Vagina (tissue), 2 donors: ENCODE results near the gene TOMM7. TPM values are rescaled to one million over a fixed set of nuclear protein-coding genes. Genes with fewer than 3 reads are reported as not detected.

Experiments
- DNase-seq, 2 donors: peaks; one replicate each; pipeline ENCODE4 v3.0.0-alpha.2; 2017; ENCODE audit errors: extremely low spot score in 2 of 2
- H3K27ac ChIP-seq: fragments of 200-600 bp; sonication (generic); one replicate; pipeline ENCODE4 v1.5.1; 2019
- H3K27me3 ChIP-seq: fragments of 200-600 bp; sonication (generic); one replicate; pipeline ENCODE4 v1.5.1; 2019
- H3K36me3 ChIP-seq, 2 donors: fragments of 200-600 bp; sonication (generic); one replicate each; pipeline ENCODE4 v1.5.1; 2017 to 2019
- H3K4me1 ChIP-seq: fragments of 200-600 bp; sonication (generic); one replicate; pipeline ENCODE4 v1.5.1; 2019
- H3K4me3 ChIP-seq, 2 donors: fragments of 200-600 bp; sonication (generic); 1 replicate in 1 of 2; 2 replicates in 1 of 2; pipeline ENCODE4 v1.5.1; 2016 to 2019
- H3K9me3 ChIP-seq: fragments of 200-600 bp; sonication (generic); one replicate; pipeline ENCODE4 v1.5.1; 2019
- POLR2A ChIP-seq, 2 donors: fragments of 450-650 bp; IDR thresholded peaks; one replicate each; pipeline ENCODE4 v1.6.1; 2017; ENCODE audit warnings: antibody characterized with exemption in 2 of 2, mild to moderate bottlenecking in 2 of 2, moderate library complexity in 2 of 2
- POLR2AphosphoS5 ChIP-seq, 2 donors: sonication (generic); formaldehyde crosslinking; IDR thresholded peaks; one replicate each; pipeline ENCODE4 v1.9.0; 2017; ENCODE audit warnings: antibody characterized with exemption in 2 of 2, mild to moderate bottlenecking in 2 of 2, low read depth in 1 of 2; ENCODE audit not compliant: insufficient read depth in 1 of 2
- intact Hi-C: fragments of 100-400 bp; cut with DNase I; formaldehyde crosslinking; loops from one replicate; pipeline ENCODE4 v1.15.1; 2023
- total RNA-seq: library from RNA; depleted of rRNA; stranded (reverse); fragments of >200 nt; gene quantifications from one replicate; pipeline ENCODE4 v1.2.3, GENCODE V29; 2016
- TF ChIP-seq, protein P1 (sequence below), 3 experiments: fragments of 450-650 bp in 2 of 3; fragments of 200-600 bp in 1 of 3; sonication (generic) in 1 of 3; IDR thresholded peaks; one replicate each; pipeline ENCODE4 v1.5.1; 2017 to 2019; ENCODE audit warnings: antibody characterized with exemption in 3 of 3, mild to moderate bottlenecking in 2 of 3, moderate library complexity in 2 of 3

Gene TOMM7
- total RNA-seq, 1 donor from 2014 or later: 167 TPM

DNA sequence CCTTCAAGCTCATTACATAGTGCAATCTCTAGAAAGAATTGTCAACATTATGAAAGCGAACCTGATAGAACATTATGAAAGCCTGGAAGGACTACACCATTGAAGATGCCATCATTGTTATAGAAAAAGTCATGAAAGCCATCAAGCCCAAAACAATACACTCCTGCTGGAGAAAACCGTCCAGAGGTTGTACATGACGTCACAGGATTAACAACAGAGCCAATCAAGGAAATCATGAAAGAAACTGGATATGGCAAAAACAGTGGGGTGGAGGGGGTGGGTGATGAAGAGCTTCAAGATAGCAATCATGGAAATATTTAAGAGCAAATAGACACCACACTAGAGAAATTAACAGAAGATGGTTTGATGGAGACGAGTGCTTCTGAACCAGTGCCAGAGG lies 45.7 kb downstream of the TOMM7 start:
- no peaks in the 10 kb centered on the region for H3K4me1 ChIP-seq
- intact Hi-C loops: no loop called here
- no peaks in the 10 kb centered on the region for H3K9me3 ChIP-seq
- H3K4me3 ChIP-seq: no peak overlapping the region
- no peaks in the 10 kb centered on the region for H3K36me3 ChIP-seq
- TF ChIP-seq POLR2A (IDR thresholded peaks at IDR 0.05) (no peak), POLR2AphosphoS5 (IDR thresholded peaks at IDR 0.05; ENCODE audit: insufficient read depth in 1 of 2, low read depth in 1 of 2) (no peak)
- TF ChIP-seq, protein P1, sequence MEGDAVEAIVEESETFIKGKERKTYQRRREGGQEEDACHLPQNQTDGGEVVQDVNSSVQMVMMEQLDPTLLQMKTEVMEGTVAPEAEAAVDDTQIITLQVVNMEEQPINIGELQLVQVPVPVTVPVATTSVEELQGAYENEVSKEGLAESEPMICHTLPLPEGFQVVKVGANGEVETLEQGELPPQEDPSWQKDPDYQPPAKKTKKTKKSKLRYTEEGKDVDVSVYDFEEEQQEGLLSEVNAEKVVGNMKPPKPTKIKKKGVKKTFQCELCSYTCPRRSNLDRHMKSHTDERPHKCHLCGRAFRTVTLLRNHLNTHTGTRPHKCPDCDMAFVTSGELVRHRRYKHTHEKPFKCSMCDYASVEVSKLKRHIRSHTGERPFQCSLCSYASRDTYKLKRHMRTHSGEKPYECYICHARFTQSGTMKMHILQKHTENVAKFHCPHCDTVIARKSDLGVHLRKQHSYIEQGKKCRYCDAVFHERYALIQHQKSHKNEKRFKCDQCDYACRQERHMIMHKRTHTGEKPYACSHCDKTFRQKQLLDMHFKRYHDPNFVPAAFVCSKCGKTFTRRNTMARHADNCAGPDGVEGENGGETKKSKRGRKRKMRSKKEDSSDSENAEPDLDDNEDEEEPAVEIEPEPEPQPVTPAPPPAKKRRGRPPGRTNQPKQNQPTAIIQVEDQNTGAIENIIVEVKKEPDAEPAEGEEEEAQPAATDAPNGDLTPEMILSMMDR (IDR thresholded peaks at IDR 0.05): no peak
- no peak for DNase-seq
- H3K27me3 ChIP-seq: no peaks in the 10 kb centered on the region
- H3K27ac ChIP-seq: no peak overlapping the region

DNA sequence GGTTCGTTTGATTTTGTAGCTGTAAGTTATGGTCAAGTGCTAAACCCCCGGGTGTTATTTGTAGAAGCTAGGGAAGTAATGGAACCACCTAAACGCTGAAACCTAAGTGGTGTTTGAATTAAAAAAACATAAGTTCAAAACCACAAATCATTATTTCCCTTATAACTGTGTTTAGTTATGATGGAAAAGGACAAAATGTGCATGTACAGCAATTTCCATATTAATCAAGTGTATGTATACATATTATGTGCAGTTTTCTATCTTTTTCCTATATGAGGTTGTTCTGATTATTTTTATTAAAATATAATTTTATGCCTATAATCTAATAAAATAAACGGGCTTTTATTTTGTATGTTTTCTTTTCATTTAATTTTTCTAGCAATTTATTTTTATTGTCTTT lies 49.8 kb downstream of the TOMM7 start:
- no peaks in the 10 kb centered on the region for H3K27me3 ChIP-seq
- H3K36me3 ChIP-seq: no peaks in the 10 kb centered on the region
- H3K4me3 ChIP-seq: no peak overlapping the region
- no peaks in the 10 kb centered on the region for H3K4me1 ChIP-seq
- no peak for DNase-seq
- H3K9me3 ChIP-seq: no peaks in the 10 kb centered on the region
- TF ChIP-seq POLR2A (IDR thresholded peaks at IDR 0.05) (no peak), POLR2AphosphoS5 (IDR thresholded peaks at IDR 0.05; ENCODE audit: insufficient read depth in 1 of 2, low read depth in 1 of 2) (no peak)
- TF ChIP-seq, protein P1 (IDR thresholded peaks at IDR 0.05): no peak
- intact Hi-C loops: no loop called here
- no peak overlapping the region for H3K27ac ChIP-seq

DNA sequence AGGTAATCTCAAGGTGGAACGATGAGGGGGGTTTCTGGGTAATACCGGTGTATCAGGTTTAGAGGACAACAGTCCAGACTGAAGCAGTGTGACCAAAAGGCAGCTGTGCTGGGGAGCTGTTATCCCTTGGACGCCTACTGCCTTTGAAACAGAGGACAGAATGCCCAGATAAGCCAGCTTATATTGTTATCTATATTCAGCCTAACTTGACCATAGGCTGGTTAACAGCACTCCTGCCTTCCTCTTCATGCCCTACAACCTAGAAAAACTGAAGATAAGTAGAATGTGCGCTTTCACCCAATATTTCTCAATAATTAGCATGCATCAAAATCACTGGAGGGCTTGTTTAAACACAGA lies 50.8 kb downstream of the TOMM7 start:
- TF ChIP-seq, protein P1 (IDR thresholded peaks at IDR 0.05): no peak
- TF ChIP-seq POLR2A (IDR thresholded peaks at IDR 0.05): no peak
- no peak for TF ChIP-seq POLR2AphosphoS5 (IDR thresholded peaks at IDR 0.05; ENCODE audit: insufficient read depth in 1 of 2, low read depth in 1 of 2)
- Histone ChIP-seq H3K27ac (no peak overlapping the region), H3K36me3 (no peaks in the 10 kb centered on the region), H3K4me1 (no peaks in the 10 kb centered on the region), H3K9me3 (no peaks in the 10 kb centered on the region), H3K27me3 (no peaks in the 10 kb centered on the region), H3K4me3 (no peak overlapping the region)
- intact Hi-C loops: no loop called here
- DNase-seq: no peak

DNA sequence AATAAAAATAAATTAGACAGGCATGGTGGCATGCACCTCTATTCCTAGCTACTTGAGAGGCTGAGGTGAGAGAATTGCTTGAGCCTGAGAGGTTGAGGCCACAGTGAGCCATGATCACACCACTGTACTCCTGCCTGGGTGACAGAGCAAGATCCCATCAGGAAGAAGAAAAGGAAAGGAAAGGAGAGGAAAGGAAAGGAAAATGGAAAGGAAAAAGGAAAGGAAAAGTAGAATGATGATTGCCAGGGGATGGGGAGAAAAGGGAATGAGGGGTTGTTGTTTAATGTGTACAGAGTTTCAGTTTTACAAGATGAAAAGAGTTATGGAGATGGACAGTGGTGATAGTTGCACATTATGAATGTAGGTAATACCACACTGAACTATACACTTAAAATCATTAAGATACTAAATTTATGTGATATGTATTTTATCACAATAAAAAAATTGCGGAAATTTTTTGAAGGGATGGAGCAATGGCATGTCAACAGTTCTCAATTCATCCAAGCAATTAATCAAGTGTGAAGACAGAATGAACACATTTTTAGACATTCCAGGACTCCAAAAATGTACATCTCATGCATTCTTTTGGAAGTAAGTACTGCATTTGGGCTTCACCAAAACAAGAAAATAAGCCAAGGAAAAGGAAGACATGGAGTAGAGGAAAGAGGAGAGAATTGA lies 51.3 kb downstream of the TOMM7 start:
- no peak for DNase-seq
- H3K4me1 ChIP-seq: no peaks in the 10 kb centered on the region
- no peak overlapping the region for H3K4me3 ChIP-seq
- H3K27me3 ChIP-seq: no peaks in the 10 kb centered on the region
- H3K27ac ChIP-seq: no peak overlapping the region
- intact Hi-C loops: no loop called here
- H3K36me3 ChIP-seq: no peaks in the 10 kb centered on the region
- no peak for TF ChIP-seq POLR2A (IDR thresholded peaks at IDR 0.05)
- TF ChIP-seq, protein P1 (IDR thresholded peaks at IDR 0.05): no peak
- TF ChIP-seq POLR2AphosphoS5 (IDR thresholded peaks at IDR 0.05; ENCODE audit: insufficient read depth in 1 of 2, low read depth in 1 of 2): no peak
- H3K9me3 ChIP-seq: no peaks in the 10 kb centered on the region

DNA sequence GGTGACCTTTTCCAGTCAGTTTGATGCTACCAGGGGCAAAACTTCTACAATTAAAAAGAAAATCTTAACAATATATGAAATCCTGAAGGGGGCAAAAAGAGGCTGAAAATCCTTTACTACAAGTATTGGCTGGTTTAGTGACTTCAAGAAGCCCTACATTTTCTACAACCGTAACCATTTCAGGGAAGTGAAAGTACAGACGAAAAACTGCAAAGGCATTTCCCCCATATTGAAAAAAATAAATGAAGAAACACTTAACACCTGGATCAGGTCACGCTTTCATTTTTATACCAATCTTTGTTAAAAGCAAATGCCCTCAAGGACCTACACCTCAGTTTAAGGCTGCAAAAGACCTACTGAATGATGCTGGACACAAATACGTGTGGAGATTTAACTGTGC lies 57.0 kb downstream of the TOMM7 start:
- intact Hi-C loops: no loop called here
- no peak overlapping the region for H3K27ac ChIP-seq
- H3K27me3 ChIP-seq: no peaks in the 10 kb centered on the region
- H3K4me1 ChIP-seq: no peaks in the 10 kb centered on the region
- TF ChIP-seq POLR2A (IDR thresholded peaks at IDR 0.05) (no peak), POLR2AphosphoS5 (IDR thresholded peaks at IDR 0.05; ENCODE audit: insufficient read depth in 1 of 2, low read depth in 1 of 2) (no peak)
- TF ChIP-seq, protein P1 (IDR thresholded peaks at IDR 0.05): no peak
- H3K36me3 ChIP-seq: no peaks in the 10 kb centered on the region
- no peak for DNase-seq
- no peaks in the 10 kb centered on the region for H3K9me3 ChIP-seq
- H3K4me3 ChIP-seq: no peak overlapping the region
